B cell (primary cell): ENCODE results near the gene RTL5.

Source experiments
- CTCF ChIP-seq: fragments of 200-600 bp; IDR thresholded peaks from one replicate; pipeline ENCODE4 v1.8.0; 2022; ENCODE audit warnings: antibody characterized with exemption, mild to moderate bottlenecking
- EZH2 ChIP-seq: IDR thresholded peaks from 2 replicates; pipeline ENCODE4 v1.6.1; 2012; ENCODE audit warnings: borderline replicate concordance, low read depth, mild to moderate bottlenecking, moderate library complexity, low read length; ENCODE audit not compliant: insufficient read depth, poor library complexity, severe bottlenecking

- TF ChIP-seq CTCF (no peak), EZH2 (no peak)
Measured at GRCh38 chrX:72127332-72127731, 4.4 kb downstream of the RTL5 start.
